ENCODE results near the gene NAPSA.
A peak's percentile ranks its signal among the peaks of the same experiment; 100 is the strongest.

DNA sequence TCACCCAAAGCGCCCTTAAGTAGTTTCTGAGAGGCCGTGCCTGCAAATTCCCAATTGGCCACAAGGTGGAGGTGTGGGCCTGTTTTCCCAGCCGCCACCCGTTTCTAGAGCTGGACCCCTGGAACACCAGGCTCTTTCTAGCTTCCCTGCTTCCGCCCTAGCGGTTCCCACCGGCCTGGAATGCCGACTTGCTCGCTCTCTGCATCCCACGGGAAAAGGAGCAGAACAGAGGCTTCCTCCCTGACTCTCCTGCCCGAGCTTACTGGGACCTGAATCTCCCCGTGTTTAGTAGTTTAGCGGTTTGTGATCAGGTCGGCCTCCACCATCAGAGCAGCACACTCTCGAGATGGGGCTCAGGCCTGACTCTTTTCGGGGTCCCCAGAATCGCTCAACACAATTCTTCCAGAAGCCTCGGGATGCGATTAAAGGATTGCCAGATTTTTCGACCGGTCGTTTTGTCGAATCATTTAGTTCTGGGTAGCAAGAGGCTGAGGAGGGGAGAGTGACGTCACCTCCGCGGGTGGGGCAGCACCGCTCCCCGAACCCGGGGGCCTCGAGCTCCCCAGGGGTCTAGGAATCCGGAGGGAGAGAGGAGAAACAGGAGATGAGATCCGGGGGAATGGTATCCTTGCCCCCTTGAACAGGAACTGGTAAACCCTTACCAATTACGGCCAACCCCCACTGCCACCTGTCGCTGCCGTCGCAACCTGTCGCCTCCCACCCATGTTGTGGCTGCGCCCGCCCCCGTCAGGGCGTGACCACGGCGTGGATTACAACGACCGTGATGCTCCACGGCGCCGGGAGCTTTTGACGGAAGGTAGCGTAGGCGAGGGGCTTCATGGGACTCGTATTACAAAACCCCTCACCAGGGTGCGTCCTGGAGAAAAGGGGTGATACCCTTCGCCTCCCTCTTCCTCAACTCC lies 8.0 kb downstream of the NAPSA start:
- TF ChIP-seq CTCF (IDR thresholded peaks at IDR 0.05; ENCODE audit: low read depth, low read length) (peak; percentile 80), EZH2phosphoT487 (IDR thresholded peaks at IDR 0.05; ENCODE audit: low read depth) (no peak)
